ENCODE measurements around the gene C17orf107. TPM values are rescaled to one million over a fixed set of nuclear protein-coding genes. Genes with fewer than 3 reads are reported as not detected.

Gene C17orf107
- total and polyA plus RNA-seq, 2 of the 13 experiments (the other 11 are each of a cell fraction or from before 2014, with no cell fraction given) = 0.20 to 0.59 TPM

- TF ChIP-seq MTF2 (CRISPR knock-in tag; IDR thresholded peaks at IDR 0.05; ENCODE audit: borderline replicate concordance) (no peak), MYPOP (CRISPR knock-in tag; IDR thresholded peaks at IDR 0.05) (no peak; the same call in 1 of the 2 replicates), ELF1 (CRISPR knock-in tag; IDR thresholded peaks at IDR 0.05) (no peak; the same call in 1 of the 2 replicates), ZNF687 (CRISPR knock-in tag; IDR thresholded peaks at IDR 0.05) (peak; percentile 66), KIAA2018 (CRISPR knock-in tag; IDR thresholded peaks at IDR 0.05; ENCODE audit: borderline replicate concordance) (no peak), TRAFD1 (CRISPR knock-in tag; IDR thresholded peaks at IDR 0.05; ENCODE audit: borderline replicate concordance) (no peak), U2AF2 (IDR thresholded peaks at IDR 0.05; ENCODE audit: low read depth, low read length) (no peak), DMTF1 (CRISPR knock-in tag; IDR thresholded peaks at IDR 0.05) (no peak)
Observed at GRCh38 chr17:4948166-4948930, 49.0 kb downstream of the C17orf107 start, which contains the start of gene PFN1 (continued).

All from HepG2 (cell line).